Spleen (tissue), 11 donors: ENCODE results near the gene ITPKA. TPM values are rescaled to one million over a fixed set of nuclear protein-coding genes. Genes with fewer than 3 reads are reported as not detected.
"Not testable (repeated sequence)": the region's sequence is repeated elsewhere in the genome, so short reads cannot be mapped to it uniquely, and the experiment has no call there.

Experiments
- DNase-seq: peaks from one replicate; pipeline ENCODE4 v3.0.0-alpha.2; 2020
- H3K27ac ChIP-seq, 8 donors: fragments of 200-600 bp; sonication (generic) in 7 of 8; 1 replicate in 4 of 8; 2 replicates in 4 of 8; pipeline versions ENCODE4 v1.5.0 to v1.8.0; 2016 to 2021; ENCODE audit warnings: inconsistent platforms in 4 of 8, mild to moderate bottlenecking in 4 of 8, moderate library complexity in 1 of 8
- H3K27me3 ChIP-seq, 7 donors: fragments of 200-600 bp; sonication (generic) in 6 of 7; replicated peaks in 1 of 7; 1 replicate in 4 of 7; 2 replicates in 3 of 7; pipeline versions ENCODE4 v1.5.0 to v1.8.0; 2016 to 2021; ENCODE audit warnings: inconsistent platforms in 3 of 7, mild to moderate bottlenecking in 1 of 7
- H3K36me3 ChIP-seq, 6 donors: fragments of 200-600 bp; sonication (generic) in 5 of 6; 1 replicate in 4 of 6; 2 replicates in 2 of 6; pipeline versions ENCODE4 v1.5.0 to v1.8.0; 2016 to 2021; ENCODE audit warnings: inconsistent platforms in 2 of 6
- H3K4me1 ChIP-seq, 6 donors: fragments of 200-600 bp; sonication (generic) in 5 of 6; 1 replicate in 3 of 6; 2 replicates in 3 of 6; pipeline versions ENCODE4 v1.5.0 to v1.8.0; 2016 to 2021; ENCODE audit warnings: inconsistent platforms in 3 of 6
- H3K4me3 ChIP-seq, 8 donors: fragments of 200-600 bp; sonication (generic) in 7 of 8; 1 replicate in 4 of 8; 2 replicates in 4 of 8; pipeline versions ENCODE4 v1.5.0 to v1.8.0; 2016 to 2021; ENCODE audit warnings: inconsistent platforms in 4 of 8, mild to moderate bottlenecking in 4 of 8, moderate library complexity in 2 of 8
- H3K9me3 ChIP-seq, 8 donors: fragments of 200-600 bp; sonication (generic) in 7 of 8; 1 replicate in 4 of 8; 2 replicates in 4 of 8; pipeline versions ENCODE4 v1.5.0 to v1.8.0; 2016 to 2021; ENCODE audit warnings: inconsistent platforms in 4 of 8
- POLR2A ChIP-seq, 3 donors: fragments of 450-650 bp; IDR thresholded peaks; one replicate each; pipeline ENCODE4 v1.5.1; 2017; ENCODE audit warnings: antibody characterized with exemption in 3 of 3, mild to moderate bottlenecking in 1 of 3
- POLR2AphosphoS5 ChIP-seq, 3 donors: sonication (generic); formaldehyde crosslinking; IDR thresholded peaks; one replicate each; pipeline ENCODE4 v1.5.1; 2017; ENCODE audit warnings: antibody characterized with exemption in 3 of 3
- WGBS, 5 donors: extraction: QIAGEN DNeasy Blood & Tissue Kit in 3 of 5; methylation state at CpG; one replicate each; pipeline versions ENCODE4 v1.1.5 to v1.1.7; 2013 to 2018; 5-methylcytosine and 5-hydroxymethylcytosine counted together
- intact Hi-C: fragments of 100-400 bp; cut with DNase I; formaldehyde crosslinking; loops from one replicate; pipeline ENCODE4 v1.15.0; 2023; ENCODE audit warnings: low total_unique reads
- polyA plus RNA-seq, 3 donors: library from polyadenylated mRNA; stranded (reverse); fragments of 200-250 nt; gene quantifications; one replicate each; pipeline ENCODE4 v1.2.1, GENCODE V29; 2013
- total RNA-seq, 7 donors: library from RNA; depleted of rRNA in 3 of 7; stranded (reverse); fragments of >200 nt in 3 of 7; fragmentation: NEBNext Ultra II Directional in 4 of 7; extraction: Animal tissue kit (Norgen Biotek cat#: 25700) in 4 of 7; gene quantifications; one replicate each; pipeline versions ENCODE4 v1.1.0 to v1.2.1, GENCODE V29; 2016 to 2021
- TF ChIP-seq, protein P1 (sequence below), 11 experiments: fragments of 200-600 bp in 7 of 11; fragments of 450-650 bp in 4 of 11; sonication (generic) in 4 of 11; IDR thresholded peaks in 8 of 11; conservative IDR thresholded peaks in 3 of 11; 1 replicate in 7 of 11; 2 replicates in 4 of 11; pipeline versions ENCODE4 v1.4.0 to v1.8.0; 2016 to 2021; ENCODE audit warnings: antibody characterized with exemption in 11 of 11, inconsistent platforms in 4 of 11, mild to moderate bottlenecking in 1 of 11
- donor health status: healthy with polysubstance abuse.
- donor health status: DM: no; HTN: no; CAD: no; lungs with moderate emphysema.
- donor health status: DM: no; HTN: no; CAD: no.
- donor health status: Bipolar disorder and iron deficiency.
- donor health status: healthy.
- donor health status: DM: no; HTN: no; CAD: no.
- donor health status: DM: yes; HTN: yes; CAD: no.

Gene ITPKA
- total and polyA plus RNA-seq, 10 donors = 0.09 to 0.51 (median 0.19) TPM; not detected in 4

DNA sequence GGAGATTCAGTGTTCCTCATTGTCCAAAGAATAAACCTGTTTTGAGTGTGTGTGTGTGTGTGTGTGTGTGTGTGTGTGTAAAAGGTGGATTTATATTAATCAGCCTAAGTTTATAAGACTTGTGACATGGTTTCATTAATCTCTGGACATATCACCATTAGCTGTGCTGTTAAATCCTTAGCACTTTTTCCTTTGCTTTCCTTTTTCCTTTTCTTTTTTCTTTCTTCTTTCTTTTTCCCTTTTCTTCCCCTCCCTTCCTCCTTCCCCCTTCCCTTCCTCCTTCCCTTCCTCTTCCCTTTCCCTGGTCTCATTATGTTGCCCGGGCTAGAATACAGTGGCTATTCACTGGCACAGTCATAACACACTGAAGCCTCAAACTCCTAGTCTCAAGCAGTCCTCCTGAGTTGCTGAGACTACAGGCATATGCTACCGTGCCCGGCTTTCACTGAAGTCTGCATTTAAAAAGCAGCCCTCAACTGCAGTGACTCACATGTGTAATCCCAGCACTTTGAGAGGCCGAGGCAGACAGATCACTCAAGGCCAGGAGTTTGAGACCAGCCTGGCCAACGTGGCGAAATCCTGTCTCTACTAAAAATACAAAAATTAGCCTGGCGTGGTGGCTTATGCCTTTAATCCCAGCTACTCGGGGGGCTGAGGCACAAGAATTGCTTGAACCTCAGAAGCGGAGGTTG lies 28.6 kb upstream of the ITPKA start:
- Histone ChIP-seq H3K4me1 (peaks cover 0 to 12% (median 1%) of the 10 kb centered on the region in 6 donors), H3K27me3 (no peaks in the 10 kb centered on the region), H3K4me3 (no peak overlapping the region), H3K36me3 (peaks cover 0 to 100% (median 41%) of the 10 kb centered on the region in 6 donors), H3K27ac (no peak overlapping the region), H3K9me3 (no peaks in the 10 kb centered on the region)
- intact Hi-C loops = no loop called here
- WGBS, 5 donors = 89 to 97% (median 94%) methylated on average over 9 of the region's 9 CpGs
- TF ChIP-seq, protein P1, sequence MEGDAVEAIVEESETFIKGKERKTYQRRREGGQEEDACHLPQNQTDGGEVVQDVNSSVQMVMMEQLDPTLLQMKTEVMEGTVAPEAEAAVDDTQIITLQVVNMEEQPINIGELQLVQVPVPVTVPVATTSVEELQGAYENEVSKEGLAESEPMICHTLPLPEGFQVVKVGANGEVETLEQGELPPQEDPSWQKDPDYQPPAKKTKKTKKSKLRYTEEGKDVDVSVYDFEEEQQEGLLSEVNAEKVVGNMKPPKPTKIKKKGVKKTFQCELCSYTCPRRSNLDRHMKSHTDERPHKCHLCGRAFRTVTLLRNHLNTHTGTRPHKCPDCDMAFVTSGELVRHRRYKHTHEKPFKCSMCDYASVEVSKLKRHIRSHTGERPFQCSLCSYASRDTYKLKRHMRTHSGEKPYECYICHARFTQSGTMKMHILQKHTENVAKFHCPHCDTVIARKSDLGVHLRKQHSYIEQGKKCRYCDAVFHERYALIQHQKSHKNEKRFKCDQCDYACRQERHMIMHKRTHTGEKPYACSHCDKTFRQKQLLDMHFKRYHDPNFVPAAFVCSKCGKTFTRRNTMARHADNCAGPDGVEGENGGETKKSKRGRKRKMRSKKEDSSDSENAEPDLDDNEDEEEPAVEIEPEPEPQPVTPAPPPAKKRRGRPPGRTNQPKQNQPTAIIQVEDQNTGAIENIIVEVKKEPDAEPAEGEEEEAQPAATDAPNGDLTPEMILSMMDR (IDR thresholded peaks at IDR 0.05 in 8 of 11, conservative IDR thresholded peaks at IDR 0.05 in 3 of 11) = no peak
- TF ChIP-seq POLR2AphosphoS5 (IDR thresholded peaks at IDR 0.05) = no peak
- no peak for TF ChIP-seq POLR2A (IDR thresholded peaks at IDR 0.05)
- no peak for DNase-seq

DNA sequence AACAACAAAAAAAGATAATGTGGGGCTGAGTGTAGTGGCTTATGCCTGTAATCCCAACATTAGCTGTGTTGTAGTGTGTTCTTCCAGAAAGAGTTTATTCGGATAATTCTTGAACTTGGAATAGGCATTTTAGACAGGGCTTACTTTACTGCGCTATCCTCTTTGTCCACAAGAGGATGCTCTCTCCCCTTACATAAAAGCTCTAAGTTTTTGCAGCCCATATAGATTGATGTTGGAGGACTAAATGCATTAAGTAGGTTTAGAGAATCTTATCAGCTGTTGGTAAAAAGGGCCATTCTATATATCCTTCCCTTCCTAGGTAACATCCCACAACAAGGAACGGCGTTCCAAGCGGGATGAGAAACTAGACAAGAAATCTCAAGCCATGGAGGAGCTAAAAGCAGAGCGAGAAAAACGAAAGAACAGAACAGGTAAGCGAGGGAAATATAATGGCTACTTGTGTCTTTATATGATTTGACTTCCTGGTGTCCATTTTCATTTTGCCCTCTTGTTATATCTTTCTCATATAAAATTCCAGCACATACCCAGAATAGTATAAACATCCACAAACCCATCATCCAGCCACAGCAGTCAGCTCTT lies 27.8 kb upstream of the ITPKA start:
- Histone ChIP-seq H3K4me3 (no peak overlapping the region), H3K27ac (no peak overlapping the region), H3K4me1 (peaks cover 0 to 12% (median 1%) of the 10 kb centered on the region in 6 donors), H3K27me3 (no peaks in the 10 kb centered on the region), H3K9me3 (no peaks in the 10 kb centered on the region), H3K36me3 (peaks cover 0 to 100% (median 49%) of the 10 kb centered on the region in 6 donors)
- intact Hi-C loops = no loop called here
- DNase-seq = no peak
- WGBS, 5 donors = 78 to 88% (median 84%) methylated on average over 8 of the region's 8 CpGs
- TF ChIP-seq POLR2A (IDR thresholded peaks at IDR 0.05) (no peak), POLR2AphosphoS5 (IDR thresholded peaks at IDR 0.05) (no peak)
- TF ChIP-seq, protein P1 (IDR thresholded peaks at IDR 0.05 in 8 of 11, conservative IDR thresholded peaks at IDR 0.05 in 3 of 11) = peak; percentile 58 to 81 (median 77)

DNA sequence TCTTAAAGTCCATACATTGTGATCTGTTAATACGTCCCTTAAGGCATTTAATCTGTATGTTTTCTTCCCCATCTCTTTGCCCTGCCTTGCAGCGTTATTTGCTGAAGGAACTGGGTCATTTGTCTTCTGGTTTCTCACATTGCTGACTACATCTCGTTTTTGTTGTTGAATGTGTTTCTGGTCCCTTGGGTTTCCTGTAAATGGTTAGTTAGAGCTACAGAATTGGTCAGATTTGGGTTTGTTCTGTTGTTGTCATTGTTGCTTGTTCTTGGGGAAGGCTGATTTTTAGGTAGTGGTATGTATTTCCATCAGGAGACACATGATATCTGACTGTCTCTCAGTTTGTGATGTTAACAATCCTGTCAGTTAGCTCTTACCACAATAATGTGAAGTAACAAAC lies 27.0 kb upstream of the ITPKA start:
- peaks cover 0 to 100% (median 55%) of the 10 kb centered on the region in 6 donors for H3K36me3 ChIP-seq

DNA sequence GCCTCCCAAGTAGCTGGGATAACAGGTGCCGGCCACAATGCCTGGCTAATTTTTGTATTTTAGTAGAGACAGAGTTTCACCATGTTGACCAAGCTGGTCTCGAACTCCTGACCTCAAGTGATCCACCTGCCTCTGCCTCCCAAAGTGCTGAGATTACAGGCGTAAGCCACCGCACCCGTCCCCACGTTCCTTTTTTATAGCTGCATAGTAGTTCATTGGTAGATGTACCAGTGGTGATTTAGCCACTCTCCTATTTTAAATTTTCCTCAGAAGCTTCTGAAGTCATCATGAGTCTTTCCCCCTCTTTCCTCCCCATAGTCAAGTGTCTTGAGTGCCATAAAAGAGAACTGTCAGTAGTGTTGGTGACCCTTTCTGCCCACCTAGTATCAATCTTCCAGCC lies 24.0 kb upstream of the ITPKA start:
- intact Hi-C loops, H3K27me3 ChIP-seq, H3K4me3 ChIP-seq, H3K27ac ChIP-seq, DNase-seq, H3K9me3 ChIP-seq, H3K4me1 ChIP-seq: not testable (repeated sequence)
- H3K36me3 ChIP-seq = peaks cover 0 to 100% (median 78%) of the 10 kb centered on the region in 6 donors
- 97 to 99% (median 98%) methylated on average over 6 of the region's 6 CpGs for WGBS, 5 donors

More for the DNA sequence above, 27.0 kb upstream of the ITPKA start:
- intact Hi-C loops = no loop called here
- Histone ChIP-seq H3K4me3 (no peak overlapping the region), H3K9me3 (no peaks in the 10 kb centered on the region), H3K27ac (peak overlapping the region in 1 of 8 donors; percentile 26), H3K27me3 (no peaks in the 10 kb centered on the region), H3K4me1 (peaks cover 0 to 10% (median 1%) of the 10 kb centered on the region in 6 donors)
- 61 to 83% (median 75%) methylated on average over 3 of the region's 3 CpGs for WGBS, 5 donors
- TF ChIP-seq POLR2AphosphoS5 (IDR thresholded peaks at IDR 0.05) (no peak), POLR2A (IDR thresholded peaks at IDR 0.05) (no peak)
- TF ChIP-seq, protein P1 (IDR thresholded peaks at IDR 0.05 in 8 of 11, conservative IDR thresholded peaks at IDR 0.05 in 3 of 11) = no peak
- no peak for DNase-seq
